ENCODE results near the gene TACC3.

The TACC3 gene

DNA sequence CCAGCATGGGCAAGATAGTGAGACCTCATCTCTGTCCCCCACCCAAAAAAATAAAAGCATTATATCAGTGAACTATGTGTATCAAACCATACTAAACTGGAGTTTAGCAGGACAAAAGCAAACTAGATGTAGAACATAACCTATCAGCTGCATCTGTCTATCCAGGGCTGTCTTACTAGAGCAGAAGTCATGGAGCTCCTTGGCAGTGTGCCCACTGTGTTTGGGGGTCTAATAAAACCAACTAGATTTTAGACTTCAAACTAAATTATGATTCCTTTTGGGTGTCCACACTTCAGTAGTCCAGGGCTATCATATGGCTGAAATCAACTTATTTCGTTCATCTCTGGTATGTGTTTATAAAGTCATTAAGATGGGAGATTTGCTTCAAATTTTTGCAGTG lies 17.5 kb upstream of the TACC3 start:
- no peak for DNase-seq (ENCODE audit: low spot score)

DNA sequence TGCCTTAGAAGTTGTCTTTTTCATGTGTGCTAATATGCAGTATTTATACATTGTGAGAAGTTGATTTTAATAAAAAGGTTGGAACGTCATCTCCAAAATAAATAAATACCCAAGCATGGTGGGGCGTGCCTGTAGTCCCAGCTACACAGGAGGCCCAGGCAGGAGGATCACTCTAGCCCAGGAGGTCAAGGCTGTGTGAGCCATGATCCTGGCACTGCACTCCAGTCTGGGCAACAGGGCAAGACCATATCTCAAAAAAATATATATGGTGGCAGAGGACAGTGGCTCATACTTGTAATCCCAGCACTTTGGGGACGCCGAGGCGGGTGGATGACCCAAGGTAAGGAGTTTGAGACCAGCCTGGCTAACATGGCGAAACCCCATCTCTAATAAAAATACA lies 15.6 kb upstream of the TACC3 start:
- DNase-seq (ENCODE audit: low spot score) = no peak

DNA sequence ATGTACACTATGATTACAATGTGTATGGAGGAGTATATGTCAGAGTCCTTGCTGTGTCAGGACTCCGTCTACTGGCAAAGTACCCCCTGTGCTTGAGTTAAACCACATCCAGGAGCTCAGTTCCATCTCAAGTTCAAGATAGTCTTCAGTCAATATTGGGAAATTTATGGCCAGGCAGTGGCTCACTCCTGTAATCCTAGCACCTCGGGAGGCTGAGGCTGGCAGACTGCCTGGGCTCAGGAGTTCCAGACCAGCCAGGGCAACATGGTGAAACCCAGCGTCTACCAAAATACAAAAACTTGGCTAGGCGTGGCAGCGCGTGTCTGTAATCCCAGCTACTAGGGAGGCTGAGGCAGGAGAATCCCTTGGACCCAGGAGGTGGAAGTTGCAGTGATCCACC lies 15.0 kb upstream of the TACC3 start:
- DNase-seq (ENCODE audit: low spot score) = no peak

DNA sequence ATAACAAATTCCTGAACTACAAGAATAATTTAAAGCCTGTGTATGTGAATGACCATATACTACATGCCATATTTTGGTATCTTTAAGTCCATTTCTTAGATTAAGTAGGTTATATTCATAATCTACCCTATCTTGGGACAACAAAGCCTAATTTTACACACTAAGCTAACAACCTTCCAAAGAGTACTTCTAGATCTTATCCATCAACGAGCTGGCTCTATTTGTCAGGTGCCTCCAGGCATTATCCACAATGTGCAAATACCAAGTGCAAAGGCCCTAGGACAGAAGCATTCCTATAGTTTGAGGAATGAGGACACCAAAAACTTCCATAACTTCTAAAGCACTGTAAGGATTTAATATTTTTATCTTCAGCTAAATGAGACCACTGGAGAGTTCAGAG lies 12.7 kb upstream of the TACC3 start:
- DNase-seq (ENCODE audit: low spot score) = no peak

DNA sequence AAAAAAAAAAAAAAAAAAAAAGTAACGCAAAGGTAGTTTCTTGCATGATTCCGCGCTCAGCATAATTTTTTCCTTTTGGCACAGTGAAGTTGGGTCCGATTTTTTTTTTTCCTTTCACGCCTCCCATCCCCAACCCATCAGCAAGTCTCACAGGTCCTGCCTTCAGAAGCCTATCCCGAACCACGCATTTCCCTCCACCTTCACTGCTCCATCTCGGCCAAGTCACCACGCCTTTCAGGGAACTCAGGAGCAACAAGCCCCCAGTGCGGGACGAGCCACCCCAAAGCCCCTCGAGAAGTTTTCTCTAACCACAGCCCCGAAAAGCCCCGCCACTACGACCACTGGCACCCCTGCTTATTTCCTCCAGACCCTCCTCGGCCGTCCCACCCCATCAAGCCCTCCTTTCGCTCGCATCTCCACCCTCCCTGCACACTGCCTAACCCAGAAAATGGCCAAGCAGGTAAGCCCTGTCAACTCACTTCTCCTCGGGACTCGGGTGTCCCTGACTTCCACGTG lies 10.2 kb upstream of the TACC3 start:
- peak; percentile 36 for DNase-seq (ENCODE audit: low spot score)

DNA sequence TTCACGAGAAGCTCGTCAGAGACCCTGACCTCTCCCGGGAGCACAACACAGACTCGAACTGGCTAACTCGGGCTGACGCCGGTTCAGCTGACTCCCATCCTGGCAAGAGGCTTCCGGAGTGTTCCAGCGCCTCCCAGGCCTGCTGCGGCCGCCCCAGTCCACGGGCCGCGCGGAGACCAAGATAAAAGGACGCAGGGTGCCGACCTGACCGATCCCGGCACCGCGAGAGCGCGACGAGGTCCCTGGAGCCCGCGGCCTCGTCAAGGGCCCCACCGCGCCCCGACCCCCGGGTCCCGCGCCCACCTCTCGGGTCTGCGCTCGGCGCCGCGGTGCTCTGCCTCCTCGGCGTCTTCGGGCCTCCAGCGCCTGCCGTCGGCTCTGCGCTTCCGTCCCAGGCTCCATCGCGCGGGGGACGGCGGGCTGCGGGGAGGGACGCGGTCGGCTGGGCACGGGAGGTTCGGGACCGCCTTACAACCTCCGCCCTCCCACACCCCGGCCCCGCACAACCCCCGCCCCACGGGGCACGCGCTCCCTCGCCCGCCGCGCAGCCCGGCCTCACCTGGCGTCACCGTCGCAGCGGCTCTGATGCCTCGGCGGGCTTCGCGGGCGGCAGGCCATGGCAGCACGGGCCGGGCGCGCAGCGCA lies 9.6 kb upstream of the TACC3 start:
- DNase-seq (ENCODE audit: low spot score) = peak; percentile 68

DNA sequence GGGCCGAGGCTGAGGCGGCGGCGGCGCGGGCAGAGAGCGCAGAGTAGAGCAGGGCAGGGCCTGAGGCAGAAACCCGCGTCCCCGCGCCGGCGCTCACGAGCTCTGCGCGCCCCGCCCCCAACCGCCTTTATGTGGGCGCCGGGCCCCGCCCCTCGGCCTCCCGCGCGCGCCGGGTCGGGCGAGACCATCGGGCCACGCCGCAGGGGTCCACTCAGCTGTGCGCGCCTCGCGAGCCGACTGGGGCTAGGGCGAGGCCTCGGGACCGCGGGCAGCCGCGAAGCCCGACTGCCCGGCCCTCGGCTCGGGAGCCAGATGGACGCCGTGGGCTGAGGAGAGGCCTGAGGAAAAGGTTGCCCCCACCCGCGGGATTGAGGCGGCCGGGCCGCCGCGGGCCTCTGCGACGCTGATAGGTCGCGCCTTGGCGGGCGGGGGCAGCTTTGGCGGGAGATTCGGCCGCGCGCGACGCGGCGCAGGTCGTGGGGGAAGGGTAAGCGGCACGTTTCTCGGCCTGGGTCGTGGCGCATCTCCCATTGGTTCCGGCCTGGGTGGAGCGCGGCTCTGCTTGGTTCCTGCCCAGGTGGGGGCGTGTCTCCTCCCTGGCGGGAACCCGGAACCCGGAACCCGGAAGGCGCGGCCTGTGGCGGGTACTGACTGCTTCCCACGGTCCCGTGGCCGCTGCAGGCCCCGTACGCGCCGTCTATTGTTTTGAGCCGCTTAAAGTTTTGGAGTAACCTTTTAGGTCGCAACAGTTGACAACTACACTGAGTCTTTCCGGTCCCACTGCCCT lies 8.9 kb upstream of the TACC3 start, which contains the start of gene SLBP:
SLBP (minus strand) TSS at position 104 of the 787 bp plus-strand sequence. CDS start 131 bp downstream, outside the sequence.
- peak; percentile 95 for DNase-seq (ENCODE audit: low spot score)

DNA sequence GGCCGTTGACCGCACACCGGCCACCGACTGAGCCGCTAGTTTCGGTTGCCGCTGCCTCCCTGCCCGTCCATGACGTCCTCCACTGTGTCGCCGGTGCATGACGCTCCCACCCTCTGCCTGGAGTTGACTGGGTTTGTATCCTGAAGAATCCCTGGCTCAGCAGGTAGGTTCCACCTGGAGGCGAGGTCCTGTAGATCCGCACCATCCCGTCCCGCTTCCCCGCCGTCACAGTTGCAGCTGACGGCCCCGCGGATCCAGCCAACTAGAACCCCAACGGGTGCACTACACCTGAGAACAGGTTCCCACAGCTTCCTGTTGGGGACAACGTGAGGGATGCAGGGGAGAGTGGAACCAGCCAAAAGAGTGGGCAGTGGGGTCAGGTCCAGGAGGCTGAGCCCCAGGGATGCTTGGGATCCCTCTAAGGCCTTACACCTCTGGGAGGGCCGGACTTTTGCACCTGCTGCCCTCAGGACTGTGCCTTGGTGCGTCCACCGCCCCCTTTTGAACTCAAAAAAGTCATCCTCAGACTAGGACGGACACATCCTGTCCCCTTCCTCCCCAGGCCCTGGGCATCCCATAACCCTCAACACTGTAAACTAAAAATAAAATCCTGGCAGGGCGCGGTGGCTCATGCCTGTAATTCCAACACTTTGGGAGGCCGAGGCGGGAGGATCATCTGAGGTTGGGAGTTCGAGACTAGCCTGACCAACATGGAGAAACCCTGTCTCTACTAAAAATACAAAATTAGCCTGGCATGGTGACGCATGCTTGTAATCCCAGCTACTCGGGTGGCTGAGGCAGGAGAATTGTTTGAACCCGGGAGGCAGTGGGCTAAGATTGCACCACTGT lies 8.1 kb upstream of the TACC3 start:
- DNase-seq (ENCODE audit: low spot score) = no peak

DNA sequence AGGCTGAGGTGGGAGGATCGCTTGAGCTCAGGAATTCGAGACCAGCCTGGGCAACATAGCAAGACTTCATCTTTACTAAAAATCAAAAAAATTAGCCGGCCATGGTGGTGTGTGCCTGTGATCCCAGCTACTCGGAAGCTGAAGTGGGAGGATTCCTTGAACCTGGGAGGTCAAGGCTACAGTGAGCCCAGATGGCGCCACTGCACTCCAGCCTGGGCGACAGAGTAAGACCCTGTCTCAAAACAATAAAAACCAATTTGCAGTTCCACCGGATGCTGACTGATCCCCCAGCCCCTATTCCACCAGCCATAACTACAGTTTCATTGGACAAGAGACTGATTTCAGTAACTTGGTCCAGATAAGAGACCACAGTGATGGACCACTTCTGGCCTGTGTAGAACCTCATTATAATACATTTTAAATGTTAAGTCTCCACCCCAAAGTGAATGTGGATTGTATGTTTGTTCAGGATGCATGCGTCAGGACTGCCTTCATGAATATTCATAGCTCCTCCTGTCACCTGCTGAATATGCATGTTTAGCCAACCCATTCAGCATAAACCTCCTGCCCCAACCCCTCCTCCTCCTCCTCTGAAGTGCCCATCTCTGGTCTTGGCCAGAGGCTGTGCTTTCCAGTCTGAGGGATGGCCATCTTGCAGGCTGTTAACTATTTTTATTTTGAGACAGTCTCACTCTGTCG lies 6.9 kb upstream of the TACC3 start:
- peak; percentile 53 for DNase-seq (ENCODE audit: low spot score)

DNA sequence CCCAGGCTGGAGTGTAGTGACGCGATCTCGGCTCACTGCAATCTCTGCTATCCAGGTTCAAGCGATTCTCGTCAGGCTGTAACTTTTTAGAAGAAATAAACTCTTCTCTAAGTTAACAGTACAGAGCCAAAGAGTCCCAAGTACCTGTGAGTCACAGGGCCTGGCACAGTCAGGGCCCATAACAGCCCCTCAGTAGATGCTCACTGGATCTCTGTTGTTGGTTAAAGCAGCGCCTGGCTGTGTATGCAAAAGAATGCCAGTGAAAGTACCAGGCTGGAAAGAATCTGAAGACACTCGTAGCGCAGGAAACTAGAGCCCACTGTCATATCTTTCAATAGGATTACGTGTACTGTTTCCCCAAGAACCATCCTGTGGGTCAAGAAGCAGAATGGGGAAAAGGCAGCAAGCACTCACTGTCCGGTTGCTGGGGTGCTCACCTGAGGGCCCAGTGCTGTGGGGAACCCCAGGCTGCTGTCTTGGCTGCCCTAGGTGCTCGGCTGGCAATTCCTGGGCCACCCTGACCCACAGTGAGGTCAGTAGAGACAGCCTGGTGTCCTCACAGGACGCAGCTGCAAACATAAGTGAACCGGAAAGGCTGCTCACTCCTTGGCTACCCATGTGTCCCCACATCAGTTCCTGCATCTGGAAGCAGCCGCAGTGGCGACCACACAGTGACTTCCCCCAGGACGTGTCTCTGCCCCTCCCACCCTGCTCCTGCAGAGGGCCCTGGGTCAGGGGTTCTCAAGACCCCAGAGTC lies 6.1 kb upstream of the TACC3 start:
- DNase-seq (ENCODE audit: low spot score) = peak; percentile 38

DNA sequence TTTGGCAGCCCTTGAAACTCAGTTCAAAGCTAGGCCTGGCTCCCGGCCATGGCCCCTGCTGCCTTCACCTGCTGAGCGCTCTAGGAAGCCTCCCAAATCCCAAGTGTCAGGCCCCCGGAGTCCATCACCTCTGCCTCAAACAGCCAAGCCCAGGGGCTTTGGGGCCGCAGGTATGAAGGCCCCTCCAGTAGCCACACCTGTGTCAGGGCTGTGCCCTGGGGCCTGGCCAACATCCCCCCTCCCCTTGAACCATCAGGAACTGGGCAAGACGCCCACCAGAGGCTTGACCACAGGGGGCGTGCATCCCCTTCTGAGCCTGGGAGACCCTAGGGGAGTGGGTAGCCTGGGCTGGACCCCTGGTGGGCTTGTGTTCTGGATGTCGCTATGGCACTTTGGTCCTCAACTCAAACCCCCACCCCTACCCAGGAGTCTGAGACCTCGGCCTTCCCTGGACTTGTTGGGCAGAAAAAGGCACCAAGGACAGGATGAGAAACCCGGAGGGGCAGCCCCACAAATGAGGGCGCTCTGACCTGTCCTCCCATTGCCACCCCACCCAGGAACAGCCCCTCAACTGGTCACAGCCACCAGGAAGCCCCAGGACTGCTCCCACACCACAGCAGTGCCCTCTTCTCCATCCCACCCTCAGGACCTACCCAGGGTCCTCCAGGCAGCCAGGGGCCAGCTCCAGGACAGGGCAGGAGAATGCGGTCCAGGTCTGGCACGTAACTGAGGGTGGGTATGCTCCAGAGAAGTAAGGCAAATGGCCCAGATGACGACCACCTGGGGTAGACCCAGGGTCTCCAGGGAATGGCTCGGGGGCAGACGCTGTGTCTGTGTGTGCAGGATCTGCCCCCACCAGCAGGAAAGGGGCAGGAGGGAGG lies 5.0 kb upstream of the TACC3 start:
- no peak for DNase-seq (ENCODE audit: low spot score)

DNA sequence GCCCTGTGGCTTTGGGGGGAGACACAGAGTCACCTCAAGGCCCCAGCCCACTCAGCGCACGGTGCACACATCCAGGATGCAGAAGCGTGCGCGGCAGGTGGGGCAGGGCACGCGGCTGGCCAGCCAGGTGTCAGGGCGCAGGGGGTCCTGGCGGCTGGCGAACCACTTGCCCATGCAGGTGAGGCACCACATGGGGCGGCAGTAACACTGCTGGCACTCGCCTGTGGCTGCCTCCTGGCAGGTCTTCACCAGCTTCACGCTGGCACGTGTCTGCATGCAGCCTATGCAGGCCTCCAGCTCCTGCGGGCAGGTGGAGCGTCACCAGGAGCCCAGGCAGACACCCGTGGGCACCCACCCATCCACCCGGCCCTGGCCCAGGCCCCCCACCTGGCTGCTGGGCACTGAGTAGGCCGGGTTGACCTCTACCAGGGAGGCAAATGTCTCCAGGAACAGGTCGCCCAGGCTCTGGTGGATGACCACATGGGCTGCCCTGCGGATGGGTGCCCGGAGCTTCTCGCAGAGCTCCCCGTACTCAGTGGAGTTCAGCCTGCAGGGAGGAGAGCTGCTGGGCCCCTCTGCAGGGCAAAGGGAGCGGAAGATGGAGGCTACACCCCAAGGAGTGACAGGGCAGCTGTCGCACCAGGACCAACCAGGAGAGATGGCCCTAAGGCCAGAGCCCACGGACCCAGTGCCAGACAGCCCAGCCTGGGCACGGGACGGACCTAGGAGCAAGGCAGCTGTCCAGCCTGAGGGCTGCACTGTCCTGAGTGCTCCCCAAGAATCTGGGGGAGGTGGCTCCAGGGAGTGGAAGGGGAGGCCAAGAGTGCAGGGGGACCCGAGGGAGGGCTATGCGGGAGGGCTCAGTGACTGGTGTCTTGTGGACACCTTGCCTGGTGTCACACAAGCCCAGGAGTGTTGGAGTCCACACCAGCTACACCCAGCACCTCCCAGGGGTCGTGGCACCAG lies 3.9 kb upstream of the TACC3 start:
- no peak for DNase-seq (ENCODE audit: low spot score)

DNA sequence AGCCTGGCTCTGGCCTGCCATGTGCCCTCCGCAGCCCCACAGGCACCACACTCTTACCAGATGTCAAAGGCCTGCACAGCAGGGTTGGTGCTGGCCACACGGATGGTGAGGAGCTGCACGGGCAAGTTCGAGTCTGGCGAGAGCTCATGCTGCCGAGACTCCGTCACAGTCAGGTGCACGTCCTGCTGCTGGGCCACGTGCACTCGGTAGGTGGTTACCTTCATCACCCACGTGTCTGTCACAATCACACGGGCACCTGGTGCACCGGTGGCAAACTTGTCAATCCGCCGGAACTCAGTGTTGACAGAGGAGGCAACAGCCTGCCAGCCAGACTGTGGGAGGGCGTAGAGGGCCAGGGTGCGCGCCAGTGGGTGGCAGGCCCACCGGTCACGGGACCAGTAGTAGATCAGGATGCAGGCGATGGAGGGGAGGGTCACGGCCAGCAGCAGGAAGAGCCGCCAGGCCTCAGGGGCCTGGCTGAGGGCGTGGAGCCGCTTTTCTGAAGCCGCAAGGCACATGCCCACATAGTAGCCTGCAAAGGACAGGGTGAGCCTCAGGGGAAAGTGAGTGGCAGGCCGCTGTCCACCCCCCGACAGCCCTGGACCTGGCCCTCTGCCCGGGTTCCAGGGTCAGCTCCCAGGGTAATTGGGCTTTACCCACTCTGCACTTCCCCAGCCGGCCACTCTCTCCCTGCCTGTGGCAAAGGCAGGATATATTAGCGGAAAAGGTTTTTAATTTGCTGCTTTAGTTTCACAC lies 3.0 kb upstream of the TACC3 start:
- no peak for DNase-seq (ENCODE audit: low spot score)

DNA sequence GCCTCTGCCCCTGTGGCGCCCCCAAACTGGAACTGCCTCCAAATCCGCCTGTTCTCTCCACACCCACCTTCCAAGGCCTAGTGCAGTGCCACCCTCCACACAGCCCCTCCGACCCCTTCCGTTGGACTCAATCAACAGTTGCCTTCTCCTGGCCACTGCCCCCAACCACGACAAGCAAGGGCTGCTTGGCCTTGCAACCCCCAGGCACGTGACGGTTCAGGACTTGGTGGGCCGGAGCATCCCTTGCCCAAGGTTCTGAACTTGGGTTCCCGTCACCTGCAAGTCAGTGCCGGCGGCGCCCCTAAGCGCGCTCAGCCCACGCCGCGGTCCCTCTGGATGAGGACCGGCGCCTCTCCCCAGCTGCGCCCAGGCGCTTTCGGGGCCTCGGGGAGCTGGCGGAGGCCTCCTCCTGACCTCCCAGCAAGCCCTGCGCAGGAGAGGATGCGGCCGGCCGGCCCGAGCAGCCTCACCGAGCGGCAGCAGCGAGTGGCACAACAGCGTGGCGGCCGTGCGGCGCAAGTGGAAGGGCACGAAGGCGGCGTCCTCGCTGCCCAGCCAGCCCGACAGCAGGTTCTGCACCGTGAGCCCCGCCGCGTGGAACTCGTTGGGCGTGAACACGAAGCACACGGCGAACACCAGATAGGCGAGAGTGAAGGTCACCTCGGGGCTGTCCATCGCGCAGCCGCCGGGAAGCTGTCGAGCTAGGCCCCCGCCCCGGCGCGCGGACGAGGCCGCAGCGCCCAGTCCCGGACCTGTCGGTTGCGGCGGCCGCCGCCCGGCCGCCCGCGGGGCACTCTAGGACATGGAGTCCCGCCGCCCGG lies 948 bp upstream of the TACC3 start:
- DNase-seq (ENCODE audit: low spot score) = peak; percentile 60

DNA sequence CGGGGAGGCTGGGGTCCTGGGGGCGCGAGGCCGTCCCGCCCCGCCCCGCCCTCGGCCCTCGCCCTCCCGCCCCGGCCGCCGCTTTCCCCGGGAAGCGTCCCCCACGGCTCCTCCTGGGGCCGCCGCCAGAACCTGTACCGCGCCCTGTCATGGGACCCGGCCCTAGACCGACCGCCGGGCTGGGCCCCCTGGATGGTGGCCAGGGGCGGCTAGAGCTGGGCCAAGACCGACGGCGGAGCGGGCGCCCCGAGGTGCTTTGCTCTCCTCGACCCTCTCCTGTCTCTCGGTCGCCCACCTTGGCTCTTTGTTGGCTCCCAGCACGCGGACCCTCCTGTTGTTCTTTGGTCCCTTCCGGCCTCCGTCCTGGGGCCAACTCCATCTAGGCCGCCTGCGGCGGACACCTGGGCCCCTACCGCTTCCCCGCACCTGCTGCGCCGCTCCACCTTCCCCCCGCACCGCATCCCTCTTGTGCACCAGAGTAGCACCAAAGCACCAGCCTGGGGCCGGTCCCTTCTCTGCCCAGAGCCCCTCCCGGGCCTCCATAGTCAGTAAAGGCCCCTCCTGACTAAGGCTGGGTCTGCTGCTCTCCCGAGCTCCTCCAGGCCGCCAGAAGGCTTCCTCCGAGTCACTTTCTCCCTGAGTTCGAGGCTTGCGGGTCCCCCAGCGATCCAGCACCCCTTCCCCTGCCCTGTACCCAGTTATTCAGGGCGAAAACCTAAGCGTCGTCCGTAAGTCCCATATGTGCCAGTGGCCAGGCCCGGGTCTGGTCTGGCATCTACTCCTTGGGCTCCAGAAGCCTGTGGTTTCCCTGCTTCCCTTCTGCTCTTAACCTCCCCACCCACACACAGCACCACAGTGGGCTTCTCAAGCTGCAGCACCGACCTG lies 587 bp downstream of the TACC3 start:
- no peak for DNase-seq (ENCODE audit: low spot score)

DNA sequence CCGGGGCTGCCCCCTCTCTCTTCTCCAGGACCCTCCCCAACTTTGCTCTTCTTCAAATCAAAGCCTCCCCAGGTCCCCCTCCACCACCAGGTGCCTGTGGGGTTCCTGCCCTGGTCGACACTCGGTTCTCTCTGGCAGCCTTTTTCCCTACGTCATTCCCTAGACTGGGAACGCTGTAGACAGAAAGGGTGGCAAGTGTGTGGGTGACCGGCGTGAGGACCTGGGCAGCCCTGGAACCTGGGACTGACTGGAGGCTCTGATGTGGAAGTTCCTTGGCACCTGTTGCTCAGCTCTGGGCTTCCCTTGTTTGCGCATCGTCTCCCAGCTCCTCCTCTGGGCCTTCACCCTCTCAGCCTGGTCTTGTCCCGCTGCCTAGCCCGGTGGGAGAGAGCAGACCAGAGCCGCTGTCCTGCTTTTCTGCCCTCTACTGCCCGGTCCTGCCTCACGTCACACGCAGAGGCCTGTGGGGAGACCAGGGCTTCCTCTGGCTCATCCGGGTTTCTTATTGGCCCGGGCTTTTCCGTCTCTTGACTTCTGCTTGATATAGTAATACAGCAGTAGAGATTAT lies 1.3 kb downstream of the TACC3 start:
- peak; percentile 71 for DNase-seq (ENCODE audit: low spot score)

Data from RKO (cell line).